B cell (primary cell): Measurements from ENCODE around the gene GANC. TPM values are rescaled to one million over a fixed set of nuclear protein-coding genes. Genes with fewer than 3 reads are reported as not detected.

Experiments
- ATAC-seq: fragments of 200-7000 bp; cut with Tn5 transposase; one replicate; pipeline ENCODE4 v1.10.0; 2021; ENCODE audit warnings: low read depth, mild to moderate bottlenecking, moderate number of reproducible peaks, moderate library complexity
- CTCF ChIA-PET: fragments of 350-600 bp; sonication (Branson Sonifier 250); formaldehyde crosslinking; loops from one replicate; lab custom pipeline; 2021; ENCODE audit warnings: antibody characterized with exemption, inconsistent platforms; lab: Charles Lee
- POLR2A ChIA-PET: fragments of 350-600 bp; sonication (Branson Sonifier 250); formaldehyde crosslinking; loops from one replicate; lab custom pipeline; 2021; ENCODE audit warnings: antibody characterized with exemption; lab: Charles Lee
- DNase-seq: peaks from one replicate; pipeline ENCODE4 v3.0.0; 2013
- H2AFZ ChIP-seq: 2 replicates; pipeline ENCODE4 v1.6.1; 2012; ENCODE audit warnings: mild to moderate bottlenecking, low read depth, low read length; ENCODE audit not compliant: insufficient read depth, poor library complexity, severe bottlenecking
- H3K27ac ChIP-seq, 2 donors: 1 replicate in 1 of 2; 2 replicates in 1 of 2; pipeline ENCODE4 v1.5.1; 2012 to 2013; ENCODE audit warnings: low read length in 2 of 2, mild to moderate bottlenecking in 2 of 2, moderate library complexity in 1 of 2
- H3K27me3 ChIP-seq, 4 experiments: fragments of 200-600 bp in 1 of 4; sonication (generic) in 1 of 4; replicated peaks in 1 of 4; 1 replicate in 2 of 4; 2 replicates in 2 of 4; pipeline versions ENCODE4 v1.6.1 to v1.7.0; 2013 to 2016; ENCODE audit warnings: low read length in 3 of 4, mild to moderate bottlenecking in 2 of 4, mixed read lengths in 1 of 4, moderate library complexity in 1 of 4; ENCODE audit not compliant: insufficient read depth in 4 of 4, control insufficient read depth in 3 of 4; ENCODE audit errors: control extremely low read depth in 1 of 4
- H3K36me3 ChIP-seq, 2 experiments: replicated peaks in 1 of 2; 1 replicate in 1 of 2; 2 replicates in 1 of 2; pipeline versions ENCODE4 v1.6.1 to v1.7.1; 2013; ENCODE audit warnings: low read length in 1 of 2; ENCODE audit not compliant: insufficient read depth in 2 of 2, control insufficient read depth in 1 of 2; ENCODE audit errors: control extremely low read depth in 1 of 2, extremely low read depth in 1 of 2
- H3K4me1 ChIP-seq, 2 donors: fragments of 200-600 bp in 1 of 2; sonication (generic) in 1 of 2; 1 replicate in 1 of 2; 2 replicates in 1 of 2; pipeline versions ENCODE4 v1.5.1 to v1.6.1; 2013 to 2017; ENCODE audit warnings: low read length in 2 of 2; ENCODE audit not compliant: control insufficient read depth in 2 of 2, insufficient read depth in 2 of 2
- H3K4me2 ChIP-seq: replicated peaks from 2 replicates; pipeline ENCODE3; 2012; ENCODE audit warnings: mild to moderate bottlenecking, low read depth, low read length; ENCODE audit not compliant: poor library complexity, severe bottlenecking
- H3K4me3 ChIP-seq, 5 experiments: fragments of 200-600 bp in 1 of 5; sonication (generic) in 1 of 5; 1 replicate in 3 of 5; 2 replicates in 2 of 5; pipeline versions ENCODE4 v1.5.1 to v1.7.0; 2011 to 2016; ENCODE audit warnings: low read length in 4 of 5, mild to moderate bottlenecking in 4 of 5, low read depth in 2 of 5, control low read depth in 1 of 5, moderate library complexity in 1 of 5; ENCODE audit not compliant: insufficient read depth in 1 of 5; ENCODE audit errors: control extremely low read depth in 1 of 5, extremely low read depth in 1 of 5
- H3K79me2 ChIP-seq: fragments of 200-600 bp; sonication (generic); one replicate; pipeline ENCODE4 v1.6.0; 2016; ENCODE audit warnings: low read length; ENCODE audit not compliant: control insufficient read depth, insufficient read depth
- H3K9ac ChIP-seq: fragments of 200-600 bp; sonication (generic); 2 replicates; pipeline ENCODE4 v1.6.1; 2017; ENCODE audit warnings: mild to moderate bottlenecking, low read length, moderate library complexity
- H3K9me3 ChIP-seq, 3 donors: one replicate each; pipeline versions ENCODE4 v1.6.1 to v1.7.1; 2013; ENCODE audit warnings: low read length in 2 of 3; ENCODE audit not compliant: control insufficient read depth in 2 of 3, insufficient read depth in 1 of 3; ENCODE audit errors: control extremely low read depth in 1 of 3
- H4K20me1 ChIP-seq: 2 replicates; pipeline ENCODE4 v1.6.0; 2012; ENCODE audit warnings: mild to moderate bottlenecking, low read length; ENCODE audit not compliant: insufficient read depth, control insufficient read depth, poor library complexity, severe bottlenecking
- H3K27ac Mint-ChIP-seq: one replicate; pipeline ENCODE4 v1.8.0; 2021; ENCODE audit warnings: mixed read lengths
- H3K27me3 Mint-ChIP-seq: one replicate; pipeline ENCODE4 v1.8.0; 2021; ENCODE audit warnings: mixed read lengths
- H3K4me1 Mint-ChIP-seq: one replicate; pipeline ENCODE4 v1.8.0; 2021; ENCODE audit warnings: mixed read lengths
- H3K4me3 Mint-ChIP-seq: one replicate; pipeline ENCODE4 v1.8.0; 2021; ENCODE audit warnings: mixed read lengths
- H3K9me3 Mint-ChIP-seq: one replicate; pipeline ENCODE4 v1.8.0; 2022; ENCODE audit warnings: mixed read lengths; ENCODE audit not compliant: insufficient read depth
- EZH2 ChIP-seq: IDR thresholded peaks from 2 replicates; pipeline ENCODE4 v1.6.1; 2012; ENCODE audit warnings: borderline replicate concordance, low read depth, mild to moderate bottlenecking, moderate library complexity, low read length; ENCODE audit not compliant: insufficient read depth, poor library complexity, severe bottlenecking
- WGBS: methylation state at CpG from one replicate; pipeline ENCODE4 v1.1.5; 2013; ENCODE audit warnings: missing lambda C conversion rate; ENCODE audit not compliant: insufficient coverage; 5-methylcytosine and 5-hydroxymethylcytosine counted together
- intact Hi-C: fragments of 100-400 bp; cut with micrococcal nuclease; formaldehyde crosslinking; loops from one replicate; pipeline ENCODE4 v1.10.0; 2022
- polyA plus RNA-seq: library from polyadenylated mRNA; depleted of rRNA; stranded (reverse); fragments of >200 nt; gene quantifications from 2 replicates; pipeline ENCODE4 v1.2.3, GENCODE V29; 2012
- total RNA-seq, 2 donors: library from RNA; stranded (reverse); fragments of 120-200 nt in 1 of 2; gene quantifications; 1 replicate in 1 of 2; 2 replicates in 1 of 2; pipeline versions ENCODE4 v1.2.3 to v1.2.4, GENCODE V29; 2013 to 2022
- TF ChIP-seq, protein P1 (sequence below): fragments of 200-600 bp; IDR thresholded peaks from one replicate; pipeline ENCODE4 v1.8.0; 2022; ENCODE audit warnings: antibody characterized with exemption, mild to moderate bottlenecking

Gene GANC
- total and polyA plus RNA-seq, 2 donors (not counting 1 experiment from before 2014, with no cell fraction given), result 43.5 to 122 TPM

DNA sequence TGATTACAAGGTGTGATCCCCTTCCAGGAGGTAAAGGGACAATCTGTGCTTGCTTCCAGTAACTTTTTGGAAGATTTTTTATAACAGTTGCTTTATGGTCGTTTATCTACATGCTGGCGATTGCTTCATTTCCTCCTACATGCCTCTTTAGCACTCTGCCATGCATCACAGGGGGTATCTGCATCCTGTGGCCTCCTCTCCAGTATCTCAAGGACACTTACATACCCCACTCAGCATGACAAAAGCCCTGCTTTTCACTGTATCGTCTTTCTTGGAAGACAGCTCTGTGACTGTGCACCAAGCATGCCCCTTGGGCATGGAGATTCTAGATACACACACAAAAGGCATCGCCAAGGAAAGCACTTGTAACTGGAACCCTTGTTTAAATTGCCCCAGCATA lies 111.6 kb downstream of the GANC start:
- WGBS, result 70% methylated on average over 4 of the region's 4 CpGs
- Mint-ChIP-seq H3K27ac (no peak overlapping the region), H3K9me3 (no peaks in the 10 kb centered on the region), H3K4me3 (no peak overlapping the region), H3K4me1 (no peaks in the 10 kb centered on the region), H3K27me3 (no peaks in the 10 kb centered on the region)
- H3K36me3 ChIP-seq, result peaks cover 0 to 18% of the 10 kb centered on the region in 2 experiments
- H2AFZ ChIP-seq, result no peak overlapping the region
- no peaks in the 10 kb centered on the region for H3K9me3 ChIP-seq
- no peaks in the 10 kb centered on the region for H3K4me1 ChIP-seq
- H3K27ac ChIP-seq, result no peak overlapping the region
- intact Hi-C loops, result no loop called here
- no peak overlapping the region for H3K4me2 ChIP-seq
- no peaks in the 10 kb centered on the region for H4K20me1 ChIP-seq
- no peak overlapping the region for H3K9ac ChIP-seq
- DNase-seq (no peak), ATAC-seq (no peak)
- H3K79me2 ChIP-seq, result no peaks in the 10 kb centered on the region
- TF ChIP-seq EZH2, result no peak
- TF ChIP-seq, protein P1, sequence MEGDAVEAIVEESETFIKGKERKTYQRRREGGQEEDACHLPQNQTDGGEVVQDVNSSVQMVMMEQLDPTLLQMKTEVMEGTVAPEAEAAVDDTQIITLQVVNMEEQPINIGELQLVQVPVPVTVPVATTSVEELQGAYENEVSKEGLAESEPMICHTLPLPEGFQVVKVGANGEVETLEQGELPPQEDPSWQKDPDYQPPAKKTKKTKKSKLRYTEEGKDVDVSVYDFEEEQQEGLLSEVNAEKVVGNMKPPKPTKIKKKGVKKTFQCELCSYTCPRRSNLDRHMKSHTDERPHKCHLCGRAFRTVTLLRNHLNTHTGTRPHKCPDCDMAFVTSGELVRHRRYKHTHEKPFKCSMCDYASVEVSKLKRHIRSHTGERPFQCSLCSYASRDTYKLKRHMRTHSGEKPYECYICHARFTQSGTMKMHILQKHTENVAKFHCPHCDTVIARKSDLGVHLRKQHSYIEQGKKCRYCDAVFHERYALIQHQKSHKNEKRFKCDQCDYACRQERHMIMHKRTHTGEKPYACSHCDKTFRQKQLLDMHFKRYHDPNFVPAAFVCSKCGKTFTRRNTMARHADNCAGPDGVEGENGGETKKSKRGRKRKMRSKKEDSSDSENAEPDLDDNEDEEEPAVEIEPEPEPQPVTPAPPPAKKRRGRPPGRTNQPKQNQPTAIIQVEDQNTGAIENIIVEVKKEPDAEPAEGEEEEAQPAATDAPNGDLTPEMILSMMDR, result no peak
- ChIA-PET CTCF (interaction anchor here (1.1 kb wide), 1 partner anchor 8 kb away, joined by 6 read pairs; no protein-coding TSS in a partner anchor), POLR2A (no interaction called here)
- H3K4me3 ChIP-seq, result no peak overlapping the region
- H3K27me3 ChIP-seq, result no peaks in the 10 kb centered on the region

DNA sequence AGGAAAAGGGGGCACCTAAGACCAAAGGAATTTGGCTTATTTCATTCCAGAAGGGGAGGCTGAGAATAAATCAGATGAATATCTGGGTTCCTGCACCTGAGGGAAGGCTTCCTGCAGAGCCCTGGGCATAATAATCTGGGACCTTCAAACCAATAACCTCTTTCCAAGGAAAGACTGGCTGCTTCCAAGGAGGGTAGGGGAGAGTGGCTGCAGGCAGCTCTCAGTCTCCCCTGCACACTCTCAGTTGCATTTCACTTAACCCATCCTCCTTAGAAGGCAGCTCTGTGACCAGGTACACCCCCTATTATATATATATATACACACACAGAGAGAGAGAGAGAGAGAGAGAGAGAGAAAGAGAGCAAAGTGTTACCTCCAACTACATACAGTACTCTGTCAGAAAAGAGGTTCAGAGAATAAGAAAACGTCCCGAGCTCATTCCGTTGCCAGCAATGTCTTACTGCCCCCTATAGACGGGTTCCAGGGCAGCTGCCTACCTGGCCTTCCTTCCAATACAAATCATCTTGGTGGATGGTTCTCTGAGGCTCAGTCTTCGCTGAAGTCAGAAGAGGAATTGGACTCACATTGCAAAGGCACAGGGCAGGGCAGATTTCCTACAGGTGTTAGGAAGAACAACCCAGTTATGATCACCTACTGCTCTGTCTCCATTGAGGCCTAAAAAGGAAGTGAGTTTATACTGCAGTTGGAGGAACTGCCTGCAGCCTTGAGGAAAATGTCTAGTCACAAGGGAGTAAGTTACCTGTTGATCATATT lies 112.4 kb downstream of the GANC start:
- no peaks in the 10 kb centered on the region for H3K9me3 Mint-ChIP-seq
- H3K27me3 ChIP-seq, result no peaks in the 10 kb centered on the region
- no peaks in the 10 kb centered on the region for H3K79me2 ChIP-seq
- H2AFZ ChIP-seq, result no peak overlapping the region
- no peak overlapping the region for H3K27ac ChIP-seq
- no peaks in the 10 kb centered on the region for H4K20me1 ChIP-seq
- H3K27me3 Mint-ChIP-seq, result no peaks in the 10 kb centered on the region
- no peak overlapping the region for H3K9ac ChIP-seq
- intact Hi-C loops, result no loop called here
- no peak overlapping the region for H3K4me3 Mint-ChIP-seq
- no peak overlapping the region for H3K4me2 ChIP-seq
- no peak overlapping the region for H3K27ac Mint-ChIP-seq
- TF ChIP-seq, protein P1, result no peak
- no peak for TF ChIP-seq EZH2
- DNase-seq (no peak), ATAC-seq (no peak)
- no peak overlapping the region for H3K4me3 ChIP-seq
- ChIA-PET POLR2A (no interaction called here), CTCF (interaction anchor here (0.8 to 1.1 kb wide), 2 partner anchors 9 to 15 kb away, joined by 3 to 6 read pairs; no protein-coding TSS in a partner anchor)
- peaks cover 0 to 20% of the 10 kb centered on the region in 2 experiments for H3K36me3 ChIP-seq
- no peaks in the 10 kb centered on the region for H3K4me1 ChIP-seq
- H3K4me1 Mint-ChIP-seq, result no peaks in the 10 kb centered on the region
- H3K9me3 ChIP-seq, result no peaks in the 10 kb centered on the region
- WGBS, result no CpG with 5 or more reads among the region's 5 CpGs
